NB4 (cell line): ENCODE data around the gene MGME1.

Experiments
- MYC ChIP-seq: IDR thresholded peaks from 2 replicates; pipeline ENCODE4 v1.6.1; 2011; ENCODE audit warnings: low read depth, low read length
- POLR2A ChIP-seq: IDR thresholded peaks from 2 replicates; pipeline ENCODE4 v1.6.1; 2011; ENCODE audit warnings: mild to moderate bottlenecking; ENCODE audit not compliant: insufficient read length; ENCODE audit errors: extremely low read depth
- TF ChIP-seq, protein P1 (sequence below): IDR thresholded peaks from one replicate; pipeline ENCODE4 v1.5.1; 2012; ENCODE audit warnings: low read depth, low read length
- TF ChIP-seq, protein P2 (sequence below): IDR thresholded peaks from 2 replicates; pipeline ENCODE4 v1.6.1; 2011; ENCODE audit warnings: low read depth, low read length

DNA sequence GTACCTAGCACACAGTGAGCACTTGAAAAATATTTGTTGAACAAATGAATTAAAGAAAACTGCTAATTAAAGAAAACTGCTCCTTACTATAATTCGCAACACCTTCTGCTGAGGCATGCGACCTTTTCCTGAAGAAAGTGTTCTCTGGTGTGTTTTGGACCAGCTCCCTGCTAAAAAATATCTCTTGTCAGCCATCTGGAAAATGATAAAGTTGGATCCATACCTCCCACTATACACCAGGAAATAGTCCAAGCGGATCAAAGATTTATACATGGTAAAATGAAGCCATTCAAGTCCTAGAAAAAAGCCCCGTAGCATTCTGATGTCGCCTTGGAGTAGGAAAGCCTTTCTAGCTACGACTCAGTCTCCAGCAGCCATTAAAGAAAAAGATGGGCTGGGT lies 45.6 kb downstream of the MGME1 start:
- TF ChIP-seq, protein P1, sequence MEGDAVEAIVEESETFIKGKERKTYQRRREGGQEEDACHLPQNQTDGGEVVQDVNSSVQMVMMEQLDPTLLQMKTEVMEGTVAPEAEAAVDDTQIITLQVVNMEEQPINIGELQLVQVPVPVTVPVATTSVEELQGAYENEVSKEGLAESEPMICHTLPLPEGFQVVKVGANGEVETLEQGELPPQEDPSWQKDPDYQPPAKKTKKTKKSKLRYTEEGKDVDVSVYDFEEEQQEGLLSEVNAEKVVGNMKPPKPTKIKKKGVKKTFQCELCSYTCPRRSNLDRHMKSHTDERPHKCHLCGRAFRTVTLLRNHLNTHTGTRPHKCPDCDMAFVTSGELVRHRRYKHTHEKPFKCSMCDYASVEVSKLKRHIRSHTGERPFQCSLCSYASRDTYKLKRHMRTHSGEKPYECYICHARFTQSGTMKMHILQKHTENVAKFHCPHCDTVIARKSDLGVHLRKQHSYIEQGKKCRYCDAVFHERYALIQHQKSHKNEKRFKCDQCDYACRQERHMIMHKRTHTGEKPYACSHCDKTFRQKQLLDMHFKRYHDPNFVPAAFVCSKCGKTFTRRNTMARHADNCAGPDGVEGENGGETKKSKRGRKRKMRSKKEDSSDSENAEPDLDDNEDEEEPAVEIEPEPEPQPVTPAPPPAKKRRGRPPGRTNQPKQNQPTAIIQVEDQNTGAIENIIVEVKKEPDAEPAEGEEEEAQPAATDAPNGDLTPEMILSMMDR = no peak
- TF ChIP-seq, protein P2, sequence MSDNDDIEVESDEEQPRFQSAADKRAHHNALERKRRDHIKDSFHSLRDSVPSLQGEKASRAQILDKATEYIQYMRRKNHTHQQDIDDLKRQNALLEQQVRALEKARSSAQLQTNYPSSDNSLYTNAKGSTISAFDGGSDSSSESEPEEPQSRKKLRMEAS = no peak
- TF ChIP-seq POLR2A = no peak
- TF ChIP-seq MYC = no peak
